Nephron progenitor cell (in vitro differentiated cells): ENCODE data around the gene FZD4.
A peak's percentile ranks its signal among the peaks of the same experiment; 100 is the strongest.

Experiments
- DNase-seq: peaks from one replicate; pipeline ENCODE4 v3.0.0; 2021
- H3K27ac Mint-ChIP-seq: 2 replicates; pipeline ENCODE4 v1.8.0; 2021; ENCODE audit warnings: mild to moderate bottlenecking, moderate library complexity, mixed read lengths
- H3K27me3 Mint-ChIP-seq: 2 replicates; pipeline ENCODE4 v1.8.0; 2021; ENCODE audit warnings: mild to moderate bottlenecking, low read depth, mixed read lengths; ENCODE audit not compliant: poor library complexity
- H3K36me3 Mint-ChIP-seq: 2 replicates; pipeline ENCODE4 v1.8.0; 2021; ENCODE audit warnings: low read depth, mixed read lengths
- H3K4me1 Mint-ChIP-seq: 2 replicates; pipeline ENCODE4 v1.8.0; 2021; ENCODE audit warnings: mixed read lengths
- H3K4me3 Mint-ChIP-seq: 2 replicates; pipeline ENCODE4 v1.8.0; 2021; ENCODE audit warnings: mild to moderate bottlenecking, moderate library complexity, mixed read lengths
- H3K9me3 Mint-ChIP-seq: 2 replicates; pipeline ENCODE4 v1.8.0; 2021; ENCODE audit warnings: mild to moderate bottlenecking, moderate library complexity, mixed read lengths
- TF ChIP-seq, protein P1 (sequence below): fragments of 200-600 bp; sonication (generic); IDR thresholded peaks from 2 replicates; pipeline ENCODE4 v1.5.0; 2021; ENCODE audit warnings: antibody characterized with exemption

FZD4 gene

DNA sequence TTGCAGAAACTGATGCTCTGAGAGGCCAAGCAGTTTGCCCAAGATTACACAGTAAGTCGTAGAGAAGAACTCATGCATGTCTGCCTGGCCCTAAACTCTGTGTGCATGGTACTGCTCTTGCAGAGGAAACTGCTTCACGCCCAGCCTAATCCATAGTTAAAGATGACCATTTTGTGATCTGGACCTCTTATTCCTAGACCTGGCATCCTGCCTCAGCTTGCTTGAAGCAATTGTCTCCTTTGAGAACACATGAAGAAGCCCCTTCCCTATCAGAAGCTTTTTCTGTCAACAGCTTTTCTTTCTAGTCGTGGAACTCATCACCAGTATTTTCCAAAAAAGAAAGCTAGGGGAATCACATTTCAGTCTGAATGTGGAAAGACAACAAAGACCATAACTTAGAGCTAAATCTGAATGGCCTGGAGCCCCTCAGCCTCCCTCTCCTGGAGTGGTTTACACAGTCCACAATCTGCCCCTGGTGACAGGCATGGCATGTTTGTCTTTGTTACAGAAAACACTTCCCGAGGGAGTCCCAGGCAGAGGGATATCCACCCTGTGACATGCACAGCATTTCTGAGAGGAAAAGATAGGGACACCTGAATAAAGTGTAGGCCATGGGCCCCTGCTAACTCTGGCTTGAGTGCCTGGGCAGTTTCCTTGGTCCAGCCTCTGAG is 2.9 kb upstream of the FZD4 start:
- TF ChIP-seq, protein P1, sequence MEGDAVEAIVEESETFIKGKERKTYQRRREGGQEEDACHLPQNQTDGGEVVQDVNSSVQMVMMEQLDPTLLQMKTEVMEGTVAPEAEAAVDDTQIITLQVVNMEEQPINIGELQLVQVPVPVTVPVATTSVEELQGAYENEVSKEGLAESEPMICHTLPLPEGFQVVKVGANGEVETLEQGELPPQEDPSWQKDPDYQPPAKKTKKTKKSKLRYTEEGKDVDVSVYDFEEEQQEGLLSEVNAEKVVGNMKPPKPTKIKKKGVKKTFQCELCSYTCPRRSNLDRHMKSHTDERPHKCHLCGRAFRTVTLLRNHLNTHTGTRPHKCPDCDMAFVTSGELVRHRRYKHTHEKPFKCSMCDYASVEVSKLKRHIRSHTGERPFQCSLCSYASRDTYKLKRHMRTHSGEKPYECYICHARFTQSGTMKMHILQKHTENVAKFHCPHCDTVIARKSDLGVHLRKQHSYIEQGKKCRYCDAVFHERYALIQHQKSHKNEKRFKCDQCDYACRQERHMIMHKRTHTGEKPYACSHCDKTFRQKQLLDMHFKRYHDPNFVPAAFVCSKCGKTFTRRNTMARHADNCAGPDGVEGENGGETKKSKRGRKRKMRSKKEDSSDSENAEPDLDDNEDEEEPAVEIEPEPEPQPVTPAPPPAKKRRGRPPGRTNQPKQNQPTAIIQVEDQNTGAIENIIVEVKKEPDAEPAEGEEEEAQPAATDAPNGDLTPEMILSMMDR, result no peak
- Mint-ChIP-seq H3K4me3 (peak overlapping the region; percentile 90), H3K36me3 (peaks cover 13% of the 10 kb centered on the region), H3K4me1 (peaks cover 50% of the 10 kb centered on the region), H3K27ac (peak overlapping the region; percentile 70), H3K27me3 (peaks cover 11% of the 10 kb centered on the region), H3K9me3 (peaks cover 16% of the 10 kb centered on the region)
- no peak for DNase-seq

GRCh38 chr11:86956905-86957195 is 1.7 kb upstream of the FZD4 start:
- H3K27me3 Mint-ChIP-seq, result peaks cover 14% of the 10 kb centered on the region
- peak overlapping the region; percentile 90 for H3K4me3 Mint-ChIP-seq
- no peak overlapping the region for H3K27ac Mint-ChIP-seq

GRCh38 chr11:86955111-86955360 is 159 bp downstream of the FZD4 start:
- TF ChIP-seq, protein P1, result no peak
- peaks cover 8% of the 10 kb centered on the region for H3K9me3 Mint-ChIP-seq
- no peak for DNase-seq
- peaks cover 30% of the 10 kb centered on the region for H3K36me3 Mint-ChIP-seq
- peaks cover 81% of the 10 kb centered on the region for H3K4me1 Mint-ChIP-seq
- H3K27ac Mint-ChIP-seq, result no peak overlapping the region
- H3K27me3 Mint-ChIP-seq, result peaks cover 14% of the 10 kb centered on the region
- H3K4me3 Mint-ChIP-seq, result peak overlapping the region; percentile 60

More at GRCh38 chr11:86956905-86957195, 1.7 kb upstream of the FZD4 start:
- DNase-seq, result no peak
- Mint-ChIP-seq H3K36me3 (peaks cover 15% of the 10 kb centered on the region), H3K4me1 (peaks cover 63% of the 10 kb centered on the region), H3K9me3 (peaks cover 14% of the 10 kb centered on the region)
- TF ChIP-seq, protein P1, result no peak

DNA sequence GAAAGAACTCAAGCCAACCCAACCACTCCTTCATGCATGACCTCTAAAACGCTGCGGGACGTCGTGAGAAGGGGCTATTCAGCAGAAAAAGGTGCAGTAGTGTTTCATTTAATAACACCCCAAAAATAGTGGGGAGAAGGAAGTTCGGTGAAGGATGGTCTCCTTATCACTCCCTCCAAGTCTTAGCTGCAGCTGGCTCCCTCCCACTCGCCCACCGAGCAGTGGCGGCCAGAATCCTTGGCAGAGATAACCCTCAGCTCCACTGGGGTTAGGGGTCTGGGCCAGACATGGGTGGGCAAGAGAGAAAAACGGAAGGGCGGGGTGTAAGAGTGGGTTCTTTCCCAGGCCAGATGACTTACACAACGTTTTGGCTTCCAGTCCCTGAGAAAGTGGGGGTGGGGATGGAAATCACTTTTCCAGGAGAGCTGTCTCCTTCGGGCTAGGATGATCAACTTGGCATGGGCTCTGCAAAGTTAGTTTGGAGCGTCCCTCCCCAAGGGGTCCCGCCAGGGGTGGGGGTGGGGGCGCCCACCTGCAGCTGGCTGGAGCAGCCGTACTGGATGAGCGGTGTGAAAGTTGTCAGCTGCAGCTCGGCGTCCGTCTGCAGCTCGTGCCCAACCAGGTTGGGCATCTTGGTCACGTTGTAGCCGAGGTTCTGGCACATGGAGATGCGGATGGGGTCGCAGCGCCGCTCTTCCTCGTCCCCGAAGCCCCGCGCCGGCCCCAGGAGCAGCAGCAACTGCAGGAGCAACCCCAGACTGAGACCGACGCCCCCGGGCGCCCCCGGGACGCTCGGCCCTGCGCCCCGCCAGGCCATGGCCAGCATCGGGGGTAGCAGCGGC is 705 bp downstream of the FZD4 start:
- Mint-ChIP-seq H3K4me3 (peak overlapping the region; percentile 95), H3K36me3 (peaks cover 34% of the 10 kb centered on the region), H3K4me1 (peaks cover 82% of the 10 kb centered on the region), H3K27ac (peak overlapping the region; percentile 41), H3K27me3 (peaks cover 14% of the 10 kb centered on the region), H3K9me3 (peaks cover 8% of the 10 kb centered on the region)
- DNase-seq, result peak; percentile 43
- TF ChIP-seq, protein P1, result no peak

DNA sequence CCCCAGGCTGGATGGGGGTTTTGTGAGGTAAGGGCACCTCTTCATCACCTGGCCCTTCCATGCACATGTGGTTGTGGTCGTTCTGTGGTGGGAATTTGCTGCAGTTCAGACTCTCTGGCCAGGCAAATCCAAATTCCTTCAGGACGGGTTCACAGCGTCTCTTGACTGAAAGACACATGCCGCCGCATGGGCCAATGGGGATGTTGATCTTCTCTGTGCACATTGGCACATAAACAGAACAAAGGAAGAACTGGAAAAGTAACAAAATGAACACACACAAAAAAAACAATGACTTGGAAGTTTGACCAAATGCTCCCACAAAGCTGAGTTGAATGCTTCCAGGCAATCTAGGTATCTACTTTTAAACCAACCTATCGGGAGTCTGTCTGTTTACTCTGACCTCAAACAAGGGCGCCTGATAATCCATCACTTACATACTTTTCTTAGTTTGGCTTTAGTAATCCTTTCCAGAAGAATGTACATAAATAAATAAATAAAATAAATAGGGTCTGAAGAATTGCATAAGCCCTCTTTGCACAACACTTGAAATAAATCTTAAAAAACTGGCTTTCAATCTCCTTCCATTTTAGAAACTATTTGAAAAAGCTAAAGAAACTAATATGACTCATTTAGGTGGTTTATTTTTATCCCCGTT is 2.8 kb downstream of the FZD4 start:
- no peak overlapping the region for H3K27ac Mint-ChIP-seq
- peaks cover 8% of the 10 kb centered on the region for H3K9me3 Mint-ChIP-seq
- H3K4me1 Mint-ChIP-seq, result peaks cover 82% of the 10 kb centered on the region
- H3K36me3 Mint-ChIP-seq, result peaks cover 55% of the 10 kb centered on the region
- DNase-seq, result no peak
- TF ChIP-seq, protein P1, result no peak
- peak overlapping the region; percentile 95 for H3K4me3 Mint-ChIP-seq
- peaks cover 14% of the 10 kb centered on the region for H3K27me3 Mint-ChIP-seq
